HG03565 (cell line): ENCODE measurements around the gene MRPL19.

Source experiments
- ATAC-seq: cut with Tn5 transposase; IDR thresholded peaks from one replicate; pipeline ENCODE4 v1.9.1; 2021; ENCODE audit warnings: mild to moderate bottlenecking, moderate library complexity; ENCODE audit not compliant: unreplicated experiment

Gene MRPL19

DNA sequence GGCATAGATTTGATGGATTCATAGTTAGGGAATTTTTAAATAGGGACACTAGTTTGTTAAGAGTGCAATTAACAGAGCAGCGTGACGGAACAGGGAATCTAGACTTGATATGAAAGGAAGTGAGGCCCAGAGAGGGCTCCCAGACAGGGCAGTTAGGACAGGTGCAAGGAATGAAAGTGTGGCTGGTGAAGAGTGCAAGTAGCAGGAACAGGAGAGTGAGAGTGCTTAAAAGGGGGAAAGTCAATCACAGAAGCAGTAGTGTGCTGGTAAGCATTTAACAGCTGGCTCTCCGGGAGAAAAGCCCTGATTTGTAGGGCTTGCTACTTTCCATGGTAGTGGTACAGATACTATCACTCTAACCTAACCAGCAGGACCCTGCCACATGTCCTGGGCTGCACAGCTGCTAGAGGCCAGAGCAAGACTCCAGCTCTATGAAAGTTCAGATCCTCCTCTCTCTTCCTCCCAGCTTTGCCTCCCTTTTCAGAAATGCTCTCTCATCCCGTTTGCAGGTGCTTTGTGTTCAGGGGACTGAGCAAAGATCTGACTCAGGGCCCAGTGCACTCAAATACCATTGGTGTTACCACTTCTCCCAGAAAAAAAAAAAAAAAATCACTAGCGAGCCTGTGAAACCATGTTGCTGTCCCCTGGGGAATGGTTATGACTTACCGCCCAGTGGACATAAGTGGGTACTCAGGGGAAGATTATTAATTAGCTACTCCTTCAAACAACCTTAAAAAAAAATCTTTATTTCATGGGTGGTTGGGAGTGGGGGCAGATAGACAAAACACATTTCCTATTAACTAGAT is 82.2 kb downstream of the MRPL19 start:
- ATAC-seq, result no peak

DNA sequence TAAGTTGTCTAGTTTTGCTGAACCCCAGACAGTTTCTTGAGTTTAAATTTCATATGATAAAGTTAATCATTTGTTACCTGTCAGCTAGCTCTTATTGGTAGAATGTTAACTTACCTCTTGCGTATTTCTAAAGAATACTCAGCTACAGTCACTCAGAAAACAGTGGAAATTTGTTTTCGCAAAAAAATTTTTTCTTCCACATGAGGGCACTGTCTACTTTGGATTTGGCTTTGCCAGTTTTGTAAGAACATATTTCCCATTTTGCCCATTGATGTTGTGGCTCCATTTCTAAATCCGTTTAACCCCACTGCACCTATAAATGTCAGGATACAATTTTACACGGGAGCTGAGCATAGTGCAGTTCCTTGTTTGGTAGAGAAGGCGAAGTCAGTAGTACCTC is 83.3 kb downstream of the MRPL19 start:
- ATAC-seq, result no peak

DNA sequence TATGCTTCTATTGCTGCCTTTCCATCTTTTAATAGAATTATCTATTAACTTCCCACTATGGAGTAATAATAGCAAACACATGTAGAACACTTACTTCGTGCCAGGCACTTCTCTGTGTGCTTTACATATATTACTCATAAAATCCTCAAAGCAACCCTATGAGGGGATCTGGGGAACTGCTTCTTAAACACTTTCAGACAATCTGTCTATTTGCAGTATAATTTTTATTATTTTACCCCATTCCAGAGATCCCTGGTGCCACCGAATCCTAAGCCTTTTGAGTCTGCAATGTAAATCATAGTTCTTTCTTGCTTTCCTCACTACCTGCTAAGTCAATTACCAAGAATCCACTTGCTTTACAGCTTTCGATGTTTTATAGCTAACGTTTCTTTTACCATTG is 89.7 kb downstream of the MRPL19 start:
- ATAC-seq, result no peak

DNA sequence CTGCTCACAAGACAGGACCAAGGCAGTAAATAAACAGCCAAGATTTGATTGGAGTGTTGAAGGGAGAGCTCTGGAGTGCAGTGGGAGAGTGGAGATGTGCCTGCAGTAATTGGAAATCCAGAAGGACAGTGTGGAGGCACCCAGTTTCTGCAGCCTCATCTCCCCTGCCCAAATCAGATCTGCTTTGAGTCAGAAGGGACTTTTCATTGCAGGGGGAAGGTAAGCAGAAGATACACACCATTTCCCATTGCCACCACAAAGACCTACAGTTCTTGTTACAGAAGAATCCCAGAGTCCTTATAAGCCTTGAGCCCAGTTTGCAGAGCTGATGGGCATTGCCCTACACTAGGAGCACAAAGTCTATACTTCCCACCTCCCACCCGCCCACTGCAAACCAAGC is 91.4 kb downstream of the MRPL19 start:
- no peak for ATAC-seq
